Fibroblast of lung (primary cell): ENCODE data around the gene RABEPK. TPM values are rescaled to one million over a fixed set of nuclear protein-coding genes. Genes with fewer than 3 reads are reported as not detected.
"Not testable (repeated sequence)": the region's sequence is repeated elsewhere in the genome, so short reads cannot be mapped to it uniquely, and the experiment has no call there.

Source experiments
- DNase-seq, 2 donors: peaks; one replicate each; pipeline versions ENCODE4 v3.0.0 to v3.0.0-alpha.2; 2010; ENCODE audit warnings: low read depth in 2 of 2
- H2AFZ ChIP-seq: 2 replicates; pipeline ENCODE4 v1.5.1; 2012; ENCODE audit warnings: low read length, control low read depth, inconsistent platforms
- H3K27ac ChIP-seq: 2 replicates; pipeline ENCODE4 v1.5.1; 2011; ENCODE audit warnings: low read length, control low read depth; ENCODE audit not compliant: insufficient read depth
- H3K27me3 ChIP-seq: 2 replicates; pipeline ENCODE4 v1.5.1; 2011; ENCODE audit warnings: mild to moderate bottlenecking, low read length; ENCODE audit not compliant: control insufficient read depth, insufficient read depth
- H3K36me3 ChIP-seq: 2 replicates; pipeline ENCODE4 v1.5.1; 2011; ENCODE audit warnings: low read length; ENCODE audit not compliant: control insufficient read depth, insufficient read depth
- H3K4me1 ChIP-seq: 2 replicates; pipeline ENCODE4 v1.5.1; 2011; ENCODE audit warnings: low read length; ENCODE audit not compliant: control insufficient read depth, insufficient read depth; ENCODE audit errors: extremely low read depth
- H3K4me2 ChIP-seq: 2 replicates; pipeline ENCODE4 v1.5.1; 2011; ENCODE audit warnings: low read length, control low read depth; ENCODE audit not compliant: insufficient read depth; ENCODE audit errors: extremely low read depth
- H3K4me3 ChIP-seq, 4 experiments: fragments of 200-600 bp in 1 of 4; sonication (generic) in 1 of 4; replicated peaks in 1 of 4; 2 replicates each; pipeline ENCODE4 v1.5.1; 2011 to 2016; ENCODE audit warnings: low read length in 4 of 4, low read depth in 3 of 4, mild to moderate bottlenecking in 3 of 4, control low read depth in 2 of 4, inconsistent platforms in 1 of 4, mixed read lengths in 1 of 4; ENCODE audit not compliant: insufficient read depth in 1 of 4; ENCODE audit errors: control extremely low read depth in 1 of 4
- H3K79me2 ChIP-seq: 2 replicates; pipeline ENCODE4 v1.5.1; 2012; ENCODE audit warnings: mild to moderate bottlenecking, low read length, inconsistent platforms; ENCODE audit not compliant: control insufficient read depth, insufficient read depth
- H3K9ac ChIP-seq: 2 replicates; pipeline ENCODE4 v1.5.1; 2011; ENCODE audit warnings: mild to moderate bottlenecking, low read length, control low read depth; ENCODE audit not compliant: insufficient read depth
- H3K9me3 ChIP-seq: 2 replicates; pipeline ENCODE4 v1.5.1; 2012; ENCODE audit warnings: low read depth, low read length; ENCODE audit not compliant: control insufficient read depth, insufficient read depth
- H4K20me1 ChIP-seq: 2 replicates; pipeline ENCODE4 v1.5.1; 2011; ENCODE audit warnings: low read length; ENCODE audit not compliant: control insufficient read depth, insufficient read depth; ENCODE audit errors: extremely low read depth
- CTCF ChIP-seq, 2 donors: IDR thresholded peaks in 1 of 2; conservative IDR thresholded peaks in 1 of 2; 1 replicate in 1 of 2; 2 replicates in 1 of 2; pipeline ENCODE4 v1.5.1; 2011 to 2012; ENCODE audit warnings: low read length in 2 of 2, control low read depth in 1 of 2, inconsistent platforms in 1 of 2, low read depth in 1 of 2, mild to moderate bottlenecking in 1 of 2
- EZH2 ChIP-seq: IDR thresholded peaks from 2 replicates; pipeline ENCODE4 v1.5.1; 2012; ENCODE audit warnings: low read length, control low read depth, mild to moderate bottlenecking; ENCODE audit errors: missing control alignments
- polyA plus RNA-seq, 2 donors: library from polyadenylated mRNA; depleted of rRNA in 1 of 2; stranded (reverse) in 1 of 2; unstranded in 1 of 2; fragments of >200 nt; gene quantifications; 2 replicates each; pipeline ENCODE4 v1.2.1, GENCODE V29; 2011 to 2012; ENCODE audit warnings: missing spikeins in 1 of 2
- total RNA-seq: library from RNA; depleted of rRNA; stranded (reverse); fragments of >200 nt; gene quantifications from 2 replicates; pipeline ENCODE4 v1.2.1, GENCODE V29; 2014

Gene RABEPK
- total and polyA plus RNA-seq, 2 donors (not counting 1 experiment from before 2014, with no cell fraction given): 29.8 to 37.3 TPM

GRCh38 chr9:125189361-125190289 is 10.7 kb upstream of the RABEPK start, which contains the start of gene PPP6C:
TSS of gene PPP6C (minus strand) at chr9:125189803. CDS start at chr9:125189718, 85 bp downstream.
- Histone ChIP-seq H3K36me3 (no peaks in the 10 kb centered on the region), H3K9ac (peak within 1 kb of the TSS; percentile 93), H4K20me1 (no peaks in the 10 kb centered on the region), H3K4me1 (no peaks in the 10 kb centered on the region), H3K4me2 (peak within 1 kb of the TSS; percentile 88), H3K27me3 (no peaks in the 10 kb centered on the region), H3K79me2 (peaks cover 47% of the 10 kb centered on the region), H2AFZ (peak within 1 kb of the TSS; percentile 85), H3K27ac (peak within 1 kb of the TSS; percentile 92), H3K9me3 (no peaks in the 10 kb centered on the region), H3K4me3 (peak within 1 kb of the TSS; percentile 73 to 99 (median 84))
- TF ChIP-seq CTCF (conservative IDR thresholded peaks at IDR 0.05 in 1 of 2, IDR thresholded peaks at IDR 0.05 in 1 of 2; ENCODE audit: low read depth in 1 of 2, low read length in 2 of 2) (peak; percentile 50 to 61), EZH2 (no peak)
- peak; percentile 96 to 97 for DNase-seq

GRCh38 chr9:125190361-125190801 is 10.0 kb upstream of the RABEPK start:
- no peaks in the 10 kb centered on the region for H3K36me3 ChIP-seq
- H3K4me1 ChIP-seq: no peaks in the 10 kb centered on the region
- peak overlapping the region; percentile 85 for H2AFZ ChIP-seq
- peak overlapping the region; percentile 92 for H3K27ac ChIP-seq
- H3K9ac ChIP-seq: peak overlapping the region; percentile 93
- peak overlapping the region; percentile 73 to 99 (median 84) for H3K4me3 ChIP-seq
- TF ChIP-seq EZH2 (no peak), CTCF (conservative IDR thresholded peaks at IDR 0.05 in 1 of 2, IDR thresholded peaks at IDR 0.05 in 1 of 2; ENCODE audit: low read depth in 1 of 2, low read length in 2 of 2) (no peak)
- peak in 1 of 2 donors; percentile 21 for DNase-seq
- H3K79me2 ChIP-seq: peaks cover 41% of the 10 kb centered on the region
- peak overlapping the region; percentile 78 for H3K4me2 ChIP-seq
- H3K27me3 ChIP-seq: no peaks in the 10 kb centered on the region
- H4K20me1 ChIP-seq: no peaks in the 10 kb centered on the region
- H3K9me3 ChIP-seq: no peaks in the 10 kb centered on the region

GRCh38 chr9:125194466-125194865 is 5.9 kb upstream of the RABEPK start:
- DNase-seq, H4K20me1 ChIP-seq, H2AFZ ChIP-seq, H3K36me3 ChIP-seq, H3K4me3 ChIP-seq, H3K9ac ChIP-seq, H3K27ac ChIP-seq, H3K79me2 ChIP-seq, H3K27me3 ChIP-seq, H3K4me1 ChIP-seq, H3K4me2 ChIP-seq, H3K9me3 ChIP-seq: not testable (repeated sequence)

- not testable (repeated sequence) for DNase-seq, H3K4me3 ChIP-seq, H3K4me2 ChIP-seq, H4K20me1 ChIP-seq, H3K27me3 ChIP-seq, H3K79me2 ChIP-seq, H3K27ac ChIP-seq, H3K36me3 ChIP-seq, H3K9ac ChIP-seq, H3K4me1 ChIP-seq, H3K9me3 ChIP-seq, H2AFZ ChIP-seq
Measured at GRCh38 chr9:125195591-125195990, 4.8 kb upstream of the RABEPK start.
